H1 (cell line): ENCODE measurements around the gene GUCA1A. TPM values are rescaled to one million over a fixed set of nuclear protein-coding genes. Genes with fewer than 3 reads are reported as not detected.

Experiments used
- CEBPB ChIP-seq: IDR thresholded peaks from 2 replicates; pipeline ENCODE4 v1.6.1; 2012; ENCODE audit warnings: low read depth, low read length
- SP2 ChIP-seq: IDR thresholded peaks from 2 replicates; pipeline ENCODE4 v1.6.1; 2012; ENCODE audit warnings: mild to moderate bottlenecking, low read length, inconsistent platforms
- polyA plus RNA-seq, 7 experiments: library from polyadenylated mRNA; depleted of rRNA in 3 of 7; stranded (reverse) in 5 of 7; unstranded in 2 of 7; fragments of >200 nt in 5 of 7; fragments of 200-250 nt in 2 of 7; gene quantifications; 1 replicate in 5 of 7; 2 replicates in 1 of 7; 4 replicates in 1 of 7; pipeline versions ENCODE4 v1.2.1 to v1.2.3, GENCODE V29; 2011 to 2013; ENCODE audit warnings: missing spikeins in 2 of 7, mixed read lengths in 2 of 7
- total RNA-seq: library from RNA; stranded (reverse); fragmentation: NEBNext Ultra II Directional; extraction: Animal tissue kit (Norgen Biotek cat#: 25700); gene quantifications from 2 replicates; pipeline ENCODE4 v1.2.1, GENCODE V29; 2021

GUCA1A gene
- total and polyA plus RNA-seq, 2 of the 8 experiments (the other 6 are each of a cell fraction or from before 2014, with no cell fraction given), result 4.6 to 24.6 TPM

GRCh38 chr6:42199106-42199981 lies 26.2 kb downstream of the GUCA1A start (continued):
- TF ChIP-seq CEBPB (no peak), SP2 (no peak)
- TF ChIP-seq, all 59 proteins: peak for 0
